Fibroblast of pulmonary artery (primary cell): ENCODE measurements around the gene RBM39.
"Not testable (repeated sequence)": the region's sequence is repeated elsewhere in the genome, so short reads cannot be mapped to it uniquely, and the experiment has no call there.

Experiments used
- DNase-seq: peaks from one replicate; pipeline ENCODE4 v3.0.0-alpha.2; 2010; ENCODE audit warnings: low read depth
- H3K4me3 ChIP-seq: replicated peaks from 2 replicates; pipeline ENCODE4 v1.5.1; 2011; ENCODE audit warnings: low read depth, mild to moderate bottlenecking, control low read depth, low read length, moderate library complexity
- TF ChIP-seq, protein P1 (sequence below): IDR thresholded peaks from 2 replicates; pipeline ENCODE4 v1.5.1; 2011; ENCODE audit warnings: mild to moderate bottlenecking, control low read depth, low read length, inconsistent platforms; ENCODE audit errors: missing control alignments

RBM39 gene

DNA sequence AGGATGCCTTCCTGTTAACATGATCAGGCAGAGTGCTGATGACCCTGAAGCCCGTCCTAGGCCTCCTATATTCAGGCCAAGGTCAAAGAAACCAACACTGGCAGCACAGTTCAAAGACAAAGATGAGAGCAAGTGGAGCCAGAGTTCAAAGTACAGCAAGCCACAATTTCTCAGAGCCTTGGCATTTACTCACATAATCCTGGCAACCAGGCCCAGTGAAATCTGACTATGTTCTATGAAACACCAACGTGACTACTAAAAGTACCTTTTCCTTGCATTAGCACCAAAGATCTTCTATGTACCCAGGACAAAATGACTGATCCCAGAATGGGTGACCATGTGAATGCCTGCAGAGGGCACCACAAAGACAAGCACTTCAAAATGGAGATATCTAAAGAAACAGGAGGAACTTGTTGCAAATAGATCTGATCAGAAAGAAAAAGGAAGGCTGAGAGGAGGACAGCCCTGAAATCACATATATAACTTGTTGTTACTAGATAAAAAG lies 46.8 kb downstream of the RBM39 start:
- no peak overlapping the region for H3K4me3 ChIP-seq
- no peak for DNase-seq
- TF ChIP-seq, protein P1, sequence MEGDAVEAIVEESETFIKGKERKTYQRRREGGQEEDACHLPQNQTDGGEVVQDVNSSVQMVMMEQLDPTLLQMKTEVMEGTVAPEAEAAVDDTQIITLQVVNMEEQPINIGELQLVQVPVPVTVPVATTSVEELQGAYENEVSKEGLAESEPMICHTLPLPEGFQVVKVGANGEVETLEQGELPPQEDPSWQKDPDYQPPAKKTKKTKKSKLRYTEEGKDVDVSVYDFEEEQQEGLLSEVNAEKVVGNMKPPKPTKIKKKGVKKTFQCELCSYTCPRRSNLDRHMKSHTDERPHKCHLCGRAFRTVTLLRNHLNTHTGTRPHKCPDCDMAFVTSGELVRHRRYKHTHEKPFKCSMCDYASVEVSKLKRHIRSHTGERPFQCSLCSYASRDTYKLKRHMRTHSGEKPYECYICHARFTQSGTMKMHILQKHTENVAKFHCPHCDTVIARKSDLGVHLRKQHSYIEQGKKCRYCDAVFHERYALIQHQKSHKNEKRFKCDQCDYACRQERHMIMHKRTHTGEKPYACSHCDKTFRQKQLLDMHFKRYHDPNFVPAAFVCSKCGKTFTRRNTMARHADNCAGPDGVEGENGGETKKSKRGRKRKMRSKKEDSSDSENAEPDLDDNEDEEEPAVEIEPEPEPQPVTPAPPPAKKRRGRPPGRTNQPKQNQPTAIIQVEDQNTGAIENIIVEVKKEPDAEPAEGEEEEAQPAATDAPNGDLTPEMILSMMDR = no peak

DNA sequence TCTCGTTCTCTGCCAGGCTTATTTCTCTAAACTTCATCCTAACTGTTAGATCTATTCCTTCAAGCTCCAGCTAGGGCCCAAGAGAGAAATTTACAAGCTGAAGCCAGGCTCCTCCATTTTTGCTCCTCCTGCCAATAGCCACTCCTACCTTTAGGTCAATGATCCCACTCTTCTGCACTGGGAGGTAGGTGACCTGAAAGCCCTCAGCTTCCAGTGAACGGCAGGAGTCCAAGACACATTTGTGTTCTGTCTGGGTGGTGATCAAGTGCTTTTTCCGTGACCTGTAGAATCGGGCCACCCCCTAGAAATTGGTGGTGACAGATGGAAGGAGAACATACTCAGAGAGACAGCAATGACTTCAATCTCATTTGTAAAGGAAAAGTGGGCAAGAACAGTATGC lies 51.8 kb downstream of the RBM39 start:
- TF ChIP-seq, protein P1 = no peak
- no peak for DNase-seq

DNA sequence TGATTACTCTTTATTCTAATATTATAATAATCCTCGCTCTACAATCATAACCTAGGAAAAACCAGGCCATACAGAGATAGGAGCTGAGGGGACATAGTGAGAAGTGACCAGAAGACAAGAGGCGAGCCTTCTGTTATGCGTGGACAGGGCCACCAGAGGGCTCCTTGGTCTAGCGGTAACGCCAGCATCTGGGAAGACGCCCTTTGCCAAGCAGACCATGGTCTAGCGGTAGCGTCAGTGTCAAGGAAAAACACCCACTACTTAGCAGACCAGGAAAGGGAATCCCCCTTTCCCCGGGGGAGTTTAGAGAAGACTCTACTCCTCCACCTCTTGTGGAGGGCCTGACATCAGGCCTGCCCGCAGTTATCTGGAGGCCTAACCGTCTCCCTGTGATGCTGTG lies 55.2 kb downstream of the RBM39 start:
- not testable (repeated sequence) for DNase-seq, H3K4me3 ChIP-seq
- TF ChIP-seq, protein P1 = peak; percentile 17

More for the DNA sequence above, 51.8 kb downstream of the RBM39 start:
- H3K4me3 ChIP-seq = no peak overlapping the region

DNA sequence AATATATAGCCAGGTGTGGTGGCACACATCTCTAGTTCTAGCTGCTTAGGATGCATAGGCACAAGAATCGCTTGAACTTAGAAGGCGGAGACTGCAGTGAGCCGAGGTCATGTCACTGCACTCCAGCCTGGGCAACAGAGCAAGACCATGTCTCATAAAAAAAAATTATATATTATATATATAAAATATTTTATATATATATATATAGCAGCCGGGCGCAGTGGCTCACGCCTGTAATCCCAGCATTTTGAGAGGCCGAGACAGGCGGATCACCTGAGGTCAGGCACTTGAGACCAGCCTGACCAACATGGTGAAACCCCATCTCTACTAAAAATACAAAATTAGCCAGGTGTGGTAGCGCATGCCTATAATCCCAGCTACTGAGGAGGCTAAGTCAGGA lies 56.7 kb downstream of the RBM39 start:
- not testable (repeated sequence) for DNase-seq, H3K4me3 ChIP-seq

DNA sequence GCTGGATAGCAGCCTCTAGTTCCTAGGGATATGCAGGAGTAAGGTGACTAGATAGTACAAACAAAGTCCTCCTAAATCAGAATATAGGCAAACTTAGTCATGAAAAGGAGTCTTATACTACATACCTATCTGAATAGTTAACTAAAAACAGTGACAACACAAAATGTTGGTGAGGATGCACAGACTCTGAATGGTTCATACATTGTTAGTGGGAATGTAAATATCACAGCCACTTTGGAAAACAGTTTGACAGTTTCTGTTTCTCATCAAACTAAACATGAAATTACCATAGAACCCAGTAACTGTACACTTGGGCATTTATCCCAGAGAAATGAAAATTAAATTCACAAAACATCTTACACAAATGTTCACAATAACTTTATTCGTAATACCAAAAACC lies 60.1 kb downstream of the RBM39 start:
- DNase-seq = no peak
- TF ChIP-seq, protein P1 = no peak
- no peak overlapping the region for H3K4me3 ChIP-seq

DNA sequence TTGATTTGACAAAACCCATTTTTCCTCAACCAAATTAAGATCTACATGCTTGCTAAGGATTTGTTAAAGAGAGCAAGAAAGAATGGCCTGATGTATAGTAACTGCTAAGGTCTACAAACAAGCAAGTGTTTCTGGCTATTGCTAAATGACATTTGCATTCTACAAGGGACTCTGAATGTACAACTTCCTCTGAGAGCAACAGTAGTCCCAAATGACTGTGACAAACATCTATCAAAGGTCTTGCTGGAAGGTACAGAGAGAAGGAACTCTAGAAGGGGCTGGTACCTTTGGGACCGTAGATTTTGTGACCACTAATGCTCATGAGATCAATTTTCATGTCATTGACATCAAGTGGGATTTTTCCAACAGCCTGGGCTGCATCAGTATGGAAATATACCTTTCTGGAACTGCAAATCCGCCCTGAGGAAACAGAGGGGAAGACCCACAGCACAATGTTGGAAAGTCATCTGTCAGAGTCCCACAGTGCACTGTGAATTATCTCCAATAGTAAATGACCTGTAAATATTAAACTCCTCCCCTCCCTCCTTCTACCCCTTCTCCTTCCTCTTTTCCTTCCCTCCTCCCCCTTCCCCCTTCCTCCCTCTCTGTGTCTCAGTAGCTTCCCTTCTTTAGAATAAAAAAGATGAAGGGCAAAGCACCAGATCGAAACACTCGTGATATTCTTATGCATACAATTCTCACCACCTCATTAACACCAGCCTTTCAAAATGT lies 61.4 kb downstream of the RBM39 start:
- DNase-seq = no peak
- TF ChIP-seq, protein P1 = no peak
- no peak overlapping the region for H3K4me3 ChIP-seq

DNA sequence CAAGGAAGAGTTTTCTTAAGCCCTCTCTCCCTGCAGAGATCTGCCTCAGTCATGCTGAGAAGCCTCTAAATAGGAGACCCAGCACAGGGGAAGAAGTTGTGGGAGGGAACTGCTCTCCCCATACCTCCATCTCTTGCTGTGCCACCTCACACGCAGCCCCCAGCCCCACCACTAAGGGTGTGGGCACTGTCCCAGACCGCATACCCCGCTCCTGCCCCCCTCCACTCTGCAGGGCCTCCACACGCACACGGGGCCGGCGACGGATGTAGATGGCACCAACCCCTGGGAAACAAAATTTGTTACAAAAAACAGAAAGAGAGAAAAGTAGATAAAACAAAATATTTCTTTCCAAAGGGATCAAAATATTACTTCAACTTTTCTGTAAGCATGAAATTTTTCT lies 67.1 kb downstream of the RBM39 start:
- TF ChIP-seq, protein P1 = no peak
- no peak overlapping the region for H3K4me3 ChIP-seq
- DNase-seq = no peak
